OCI-LY7 (cell line): ENCODE results near the gene HPGDS.

Experiments
- EZH2phosphoT487 ChIP-seq: fragments of 200-600 bp; sonication (generic); IDR thresholded peaks from 2 replicates; pipeline ENCODE4 v1.6.1; 2018; ENCODE audit warnings: low read depth, borderline replicate concordance, mild to moderate bottlenecking, mixed run types, antibody characterized with exemption, low read length, moderate library complexity, mixed read lengths
- TF ChIP-seq, protein P1 (sequence below): fragments of 200-600 bp; sonication (generic); conservative IDR thresholded peaks from 2 replicates; pipeline ENCODE4 v1.5.1; 2014; ENCODE audit warnings: mild to moderate bottlenecking, antibody characterized with exemption, low read length, moderate library complexity, mixed read lengths

DNA sequence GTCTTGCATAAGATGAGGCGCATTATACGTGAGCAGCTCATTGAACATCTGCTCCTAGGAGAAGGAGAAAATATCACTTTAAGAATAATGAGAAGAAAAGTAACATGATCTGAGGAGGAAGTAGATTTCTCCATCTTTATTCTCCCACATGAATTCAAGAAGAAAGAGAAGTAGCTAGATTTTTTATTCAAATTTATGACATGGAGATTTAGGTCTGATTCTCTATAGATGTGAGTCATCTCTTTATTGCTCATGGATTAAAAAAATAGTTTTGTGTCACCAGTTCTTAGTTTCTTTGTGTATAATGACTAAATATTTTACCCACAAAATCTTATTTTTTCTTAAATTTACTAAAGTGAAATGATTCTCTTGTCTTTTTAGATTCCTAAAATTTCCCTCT is 40.4 kb downstream of the HPGDS start:
- TF ChIP-seq, protein P1, sequence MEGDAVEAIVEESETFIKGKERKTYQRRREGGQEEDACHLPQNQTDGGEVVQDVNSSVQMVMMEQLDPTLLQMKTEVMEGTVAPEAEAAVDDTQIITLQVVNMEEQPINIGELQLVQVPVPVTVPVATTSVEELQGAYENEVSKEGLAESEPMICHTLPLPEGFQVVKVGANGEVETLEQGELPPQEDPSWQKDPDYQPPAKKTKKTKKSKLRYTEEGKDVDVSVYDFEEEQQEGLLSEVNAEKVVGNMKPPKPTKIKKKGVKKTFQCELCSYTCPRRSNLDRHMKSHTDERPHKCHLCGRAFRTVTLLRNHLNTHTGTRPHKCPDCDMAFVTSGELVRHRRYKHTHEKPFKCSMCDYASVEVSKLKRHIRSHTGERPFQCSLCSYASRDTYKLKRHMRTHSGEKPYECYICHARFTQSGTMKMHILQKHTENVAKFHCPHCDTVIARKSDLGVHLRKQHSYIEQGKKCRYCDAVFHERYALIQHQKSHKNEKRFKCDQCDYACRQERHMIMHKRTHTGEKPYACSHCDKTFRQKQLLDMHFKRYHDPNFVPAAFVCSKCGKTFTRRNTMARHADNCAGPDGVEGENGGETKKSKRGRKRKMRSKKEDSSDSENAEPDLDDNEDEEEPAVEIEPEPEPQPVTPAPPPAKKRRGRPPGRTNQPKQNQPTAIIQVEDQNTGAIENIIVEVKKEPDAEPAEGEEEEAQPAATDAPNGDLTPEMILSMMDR, result no peak
- TF ChIP-seq EZH2phosphoT487, result no peak
